K562 (cell line): ENCODE measurements around the gene FRMD4B. TPM values are rescaled to one million over a fixed set of nuclear protein-coding genes. Genes with fewer than 3 reads are reported as not detected.

Experiments
- ATAC-seq: fragments of 200-7000 bp; cut with Tn5 transposase; 3 replicates; pipeline ENCODE4 v1.9.1; 2020; ENCODE audit warnings: moderate library complexity
- BruUV-seq: library from RNA; stranded (reverse); fragments of 400-500 nt; replicated peaks from 2 replicates; lab custom pipeline; 2021; lab: Mats Ljungman, UMichigan
- CTCF ChIA-PET: fragments of 300-600 bp; formaldehyde crosslinking; extraction: SDS; loops from one replicate; lab custom pipeline; 2021; ENCODE audit warnings: low intra/inter-chr PET ratio; lab: Yijun Ruan, JAX
- POLR2A ChIA-PET: fragments of 300-600, 350-650 bp; sonication (Branson Sonifier 250); formaldehyde crosslinking; extraction: SDS; loops from one replicate; lab custom pipeline; 2021; ENCODE audit warnings: antibody characterized with exemption, inconsistent platforms; lab: Yijun Ruan, JAX
- DNase-seq, 4 experiments: peaks; one replicate each; pipeline versions ENCODE4 v3.0.0 to v3.0.0-alpha.2; 2011 to 2018; ENCODE audit warnings: low spot score in 3 of 4, mixed read lengths in 3 of 4; ENCODE audit errors: extremely low read depth in 1 of 4
- FAIRE-seq: peaks from 2 replicates; lab custom pipeline; 2011; peaks lifted over from hg19 to GRCh38; lab: Jason Lieb, UNC
- H2AFZ ChIP-seq: 2 replicates; pipeline ENCODE4 v1.6.0; 2011; ENCODE audit warnings: low read depth, low read length, control low read depth, inconsistent platforms
- H3K27ac ChIP-seq: fragments of 200-600 bp; 3 replicates; pipeline ENCODE4 v1.8.0; 2011; ENCODE audit warnings: low read depth, mild to moderate bottlenecking, control low read depth, inconsistent platforms, low read length, moderate library complexity, mixed read lengths; ENCODE audit errors: extremely low read depth
- H3K27me3 ChIP-seq, 2 experiments: fragments of 300-600 bp in 1 of 2; 2 replicates in 1 of 2; 3 replicates in 1 of 2; pipeline versions ENCODE4 v1.6.0 to v1.8.0; 2011; ENCODE audit warnings: inconsistent platforms in 2 of 2, low read length in 2 of 2, mild to moderate bottlenecking in 1 of 2, mixed read lengths in 1 of 2, moderate library complexity in 1 of 2; ENCODE audit not compliant: control insufficient read depth in 2 of 2, insufficient read depth in 2 of 2
- H3K36me3 ChIP-seq: fragments of 300-600 bp; 3 replicates; pipeline ENCODE4 v1.8.0; 2011; ENCODE audit warnings: mild to moderate bottlenecking, low read length, inconsistent platforms; ENCODE audit not compliant: control insufficient read depth, insufficient read depth
- H3K4me1 ChIP-seq, 2 experiments: fragments of 200-600 bp in 1 of 2; replicated peaks in 1 of 2; 2 replicates in 1 of 2; 3 replicates in 1 of 2; pipeline versions ENCODE4 v1.5.1 to v1.8.0; 2011; ENCODE audit warnings: inconsistent platforms in 2 of 2, low read length in 2 of 2, mild to moderate bottlenecking in 1 of 2, mixed read lengths in 1 of 2, moderate library complexity in 1 of 2; ENCODE audit not compliant: control insufficient read depth in 2 of 2, insufficient read depth in 2 of 2
- H3K4me2 ChIP-seq: 2 replicates; pipeline ENCODE4 v1.6.1; 2011; ENCODE audit warnings: low read length, control low read depth, inconsistent platforms, mixed read lengths; ENCODE audit not compliant: insufficient read depth
- H3K4me3 ChIP-seq: fragments of 200-600 bp; sonication (generic), shearing (Covaris generic); 2 replicates; pipeline ENCODE4 v1.5.1; 2016; ENCODE audit warnings: control low read depth, inconsistent platforms
- H3K79me2 ChIP-seq: fragments of 200-600 bp; 3 replicates; pipeline ENCODE4 v1.8.0; 2011; ENCODE audit warnings: low read length, inconsistent platforms; ENCODE audit not compliant: control insufficient read depth, insufficient read depth
- H3K9ac ChIP-seq, 2 experiments: 2 replicates each; pipeline versions ENCODE4 v1.6.0 to v1.6.1; 2011; ENCODE audit warnings: low read depth in 2 of 2, low read length in 2 of 2, control low read depth in 1 of 2, inconsistent platforms in 1 of 2, mild to moderate bottlenecking in 1 of 2, mixed read lengths in 1 of 2; ENCODE audit not compliant: insufficient read depth in 1 of 2
- H3K9me1 ChIP-seq: one replicate; pipeline ENCODE4 v1.6.0; 2011; ENCODE audit warnings: inconsistent platforms, mild to moderate bottlenecking, low read length, moderate library complexity; ENCODE audit not compliant: control insufficient read depth, insufficient read depth
- H3K9me3 ChIP-seq: replicated peaks from 2 replicates; pipeline ENCODE4 v1.5.1; 2011; ENCODE audit warnings: low read depth, low read length, inconsistent platforms; ENCODE audit not compliant: control insufficient read depth, insufficient read depth
- H4K20me1 ChIP-seq: replicated peaks from 2 replicates; pipeline ENCODE4 v1.6.1; 2011; ENCODE audit warnings: low read length, inconsistent platforms, mixed read lengths; ENCODE audit not compliant: control insufficient read depth, insufficient read depth
- FOS ChIP-seq: IDR thresholded peaks from 3 replicates; pipeline ENCODE4 v1.6.1; 2011; ENCODE audit not compliant: insufficient read length; ENCODE audit errors: extremely low read depth
- RAD21 ChIP-seq, 2 experiments: fragments of 250-450 bp in 1 of 2; fragments of 450-650 bp in 1 of 2; sonication (Bioruptor Pico) in 1 of 2; formaldehyde crosslinking in 1 of 2; IDR thresholded peaks in 1 of 2; conservative IDR thresholded peaks in 1 of 2; 2 replicates each; pipeline versions ENCODE4 v1.4.0 to v1.8.0; 2020 to 2022; ENCODE audit warnings: mild to moderate bottlenecking in 2 of 2, moderate library complexity in 1 of 2
- WGBS: fragments of 100-300 bp; shearing (Covaris generic); methylation state at CpG from one replicate; pipeline ENCODE4 v1.1.6; 2016; ENCODE audit warnings: low coverage, mixed read lengths; ENCODE audit not compliant: insufficient coverage; ENCODE audit errors: missing lambda C conversion rate; 5-methylcytosine and 5-hydroxymethylcytosine counted together
- in situ Hi-C: fragments of 300-500 bp; cut with MboI; formaldehyde crosslinking; loops from 4 replicates; pipeline ENCODE4 v1.15.0; 2018; ENCODE audit warnings: inconsistent platforms, mixed read lengths
- intact Hi-C: fragments of 100-400 bp; cut with micrococcal nuclease; formaldehyde crosslinking; loops from 2 replicates; pipeline ENCODE4 v1.14.2; 2022
- polyA plus RNA-seq, 8 experiments: library from polyadenylated mRNA; depleted of rRNA in 4 of 8; stranded (reverse) in 5 of 8; unstranded in 3 of 8; fragments of >200 nt; fragmentation: Nextera tagmentation in 2 of 8; fragmentation: Illumina TruSeq in 1 of 8; extraction: Ambion mirVana in 2 of 8; extraction: Trizol in 1 of 8; gene quantifications; 2 replicates each; pipeline versions ENCODE4 v1.2.1 to v1.2.3, GENCODE V29; 2011 to 2014; ENCODE audit warnings: inconsistent platforms in 1 of 8, missing spikeins in 1 of 8
- total RNA-seq, 7 experiments: library from RNA; depleted of rRNA in 6 of 7; stranded (reverse); fragments of >200 nt in 6 of 7; fragmentation: Illumina TruSeq in 2 of 7; extraction: Trizol in 2 of 7; gene quantifications; 2 replicates each; pipeline versions ENCODE4 v1.2.1 to v1.2.3, GENCODE V29; 2011 to 2021; ENCODE audit warnings: low replicate concordance in 1 of 7
- TF ChIP-seq, protein P1 (sequence below): fragments of 450-650 bp; IDR thresholded peaks from 2 replicates; pipeline ENCODE4 v1.6.1; 2018; ENCODE audit not compliant: partially characterized antibody
- TF ChIP-seq, protein P2 (sequence below): fragments of 200-800 bp; sonication (Bioruptor generic); IDR thresholded peaks from 2 replicates; pipeline ENCODE4 v1.6.1; 2017; ENCODE audit warnings: missing genetic modification characterization, missing compliant biosample characterization

FRMD4B gene
- total and polyA plus RNA-seq, 9 of the 15 experiments (the other 6 are each of a cell fraction or from before 2014, with no cell fraction given) = 0.03 to 0.09 (median 0.04) TPM; not detected in 3

DNA sequence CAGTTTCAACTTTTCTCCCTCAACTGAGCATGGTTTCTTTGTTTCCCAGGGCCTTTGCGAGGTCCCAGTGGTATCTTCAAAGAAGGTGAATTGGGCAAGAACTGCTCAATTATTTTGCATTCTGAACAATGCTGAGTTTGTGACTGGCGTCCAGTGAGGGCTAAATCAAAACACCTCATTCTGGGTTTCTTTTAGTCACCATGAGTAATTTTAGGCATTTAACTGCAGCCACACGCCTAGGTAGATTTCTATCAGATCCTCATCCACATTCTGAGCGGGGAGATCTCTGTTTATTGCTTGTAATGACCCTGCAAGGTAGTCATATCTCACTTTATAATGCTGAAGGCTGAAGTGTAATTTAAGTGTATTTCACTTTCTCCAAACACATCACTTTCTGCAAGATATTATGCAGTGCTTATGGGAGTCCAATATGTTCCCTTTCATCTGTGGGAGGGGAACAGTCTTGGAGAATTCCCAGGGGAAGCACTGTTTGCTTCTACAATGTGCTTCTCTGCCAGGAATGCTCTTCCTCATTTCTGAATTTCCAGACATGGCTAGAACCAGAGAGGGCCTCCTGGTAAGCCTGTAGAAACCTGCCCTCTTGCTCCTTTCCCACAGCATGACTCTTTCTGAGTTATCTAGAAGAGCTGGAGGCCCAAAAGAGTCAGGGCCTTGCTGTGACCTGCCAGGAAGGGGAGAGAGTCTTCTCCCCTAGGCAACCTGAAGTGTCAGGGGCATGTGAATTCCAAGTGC lies 91.7 kb downstream of the FRMD4B start:
- WGBS = 0% methylated on average over 4 of the region's 4 CpGs
- Histone ChIP-seq H4K20me1 (no peaks in the 10 kb centered on the region), H3K4me3 (no peak overlapping the region), H3K27me3 (peaks cover 3 to 7% of the 10 kb centered on the region in 2 experiments; a peak in 2 of 5 replicates), H3K9ac (no peak overlapping the region), H3K36me3 (no peaks in the 10 kb centered on the region), H2AFZ (no peak overlapping the region), H3K4me2 (no peak overlapping the region), H3K9me1 (no peaks in the 10 kb centered on the region), H3K79me2 (no peaks in the 10 kb centered on the region), H3K9me3 (no peaks in the 10 kb centered on the region), H3K4me1 (no peaks in the 10 kb centered on the region), H3K27ac (no peak overlapping the region)
- DNase-seq (no peak), ATAC-seq (no peak), FAIRE-seq (no peak)
- BruUV-seq = no TSS peak
- in situ Hi-C loops = no loop called here
- ChIA-PET CTCF (no interaction called here), POLR2A (interaction anchor here (1.1 kb wide), 1 partner anchor 189 kb away, joined by 4 read pairs; no protein-coding TSS in a partner anchor)
- intact Hi-C loops = no loop called here
- no peak for TF ChIP-seq RAD21 (CRISPR knock-in tag; conservative IDR thresholded peaks at IDR 0.05 in 1 of 2, IDR thresholded peaks at IDR 0.05 in 1 of 2)
- no peak for TF ChIP-seq FOS
- TF ChIP-seq, protein P1, sequence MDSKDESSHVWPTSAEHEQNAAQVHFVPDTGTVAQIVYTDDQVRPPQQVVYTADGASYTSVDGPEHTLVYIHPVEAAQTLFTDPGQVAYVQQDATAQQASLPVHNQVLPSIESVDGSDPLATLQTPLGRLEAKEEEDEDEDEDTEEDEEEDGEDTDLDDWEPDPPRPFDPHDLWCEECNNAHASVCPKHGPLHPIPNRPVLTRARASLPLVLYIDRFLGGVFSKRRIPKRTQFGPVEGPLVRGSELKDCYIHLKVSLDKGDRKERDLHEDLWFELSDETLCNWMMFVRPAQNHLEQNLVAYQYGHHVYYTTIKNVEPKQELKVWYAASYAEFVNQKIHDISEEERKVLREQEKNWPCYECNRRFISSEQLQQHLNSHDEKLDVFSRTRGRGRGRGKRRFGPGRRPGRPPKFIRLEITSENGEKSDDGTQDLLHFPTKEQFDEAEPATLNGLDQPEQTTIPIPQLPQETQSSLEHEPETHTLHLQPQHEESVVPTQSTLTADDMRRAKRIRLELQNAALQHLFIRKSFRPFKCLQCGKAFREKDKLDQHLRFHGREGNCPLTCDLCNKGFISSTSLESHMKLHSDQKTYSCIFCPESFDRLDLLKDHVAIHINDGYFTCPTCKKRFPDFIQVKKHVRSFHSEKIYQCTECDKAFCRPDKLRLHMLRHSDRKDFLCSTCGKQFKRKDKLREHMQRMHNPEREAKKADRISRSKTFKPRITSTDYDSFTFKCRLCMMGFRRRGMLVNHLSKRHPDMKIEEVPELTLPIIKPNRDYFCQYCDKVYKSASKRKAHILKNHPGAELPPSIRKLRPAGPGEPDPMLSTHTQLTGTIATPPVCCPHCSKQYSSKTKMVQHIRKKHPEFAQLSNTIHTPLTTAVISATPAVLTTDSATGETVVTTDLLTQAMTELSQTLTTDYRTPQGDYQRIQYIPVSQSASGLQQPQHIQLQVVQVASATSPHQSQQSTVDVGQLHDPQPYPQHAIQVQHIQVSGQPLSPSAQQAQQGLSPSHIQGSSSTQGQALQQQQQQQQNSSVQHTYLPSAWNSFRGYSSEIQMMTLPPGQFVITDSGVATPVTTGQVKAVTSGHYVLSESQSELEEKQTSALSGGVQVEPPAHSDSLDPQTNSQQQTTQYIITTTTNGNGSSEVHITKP = no peak
- TF ChIP-seq, protein P2, sequence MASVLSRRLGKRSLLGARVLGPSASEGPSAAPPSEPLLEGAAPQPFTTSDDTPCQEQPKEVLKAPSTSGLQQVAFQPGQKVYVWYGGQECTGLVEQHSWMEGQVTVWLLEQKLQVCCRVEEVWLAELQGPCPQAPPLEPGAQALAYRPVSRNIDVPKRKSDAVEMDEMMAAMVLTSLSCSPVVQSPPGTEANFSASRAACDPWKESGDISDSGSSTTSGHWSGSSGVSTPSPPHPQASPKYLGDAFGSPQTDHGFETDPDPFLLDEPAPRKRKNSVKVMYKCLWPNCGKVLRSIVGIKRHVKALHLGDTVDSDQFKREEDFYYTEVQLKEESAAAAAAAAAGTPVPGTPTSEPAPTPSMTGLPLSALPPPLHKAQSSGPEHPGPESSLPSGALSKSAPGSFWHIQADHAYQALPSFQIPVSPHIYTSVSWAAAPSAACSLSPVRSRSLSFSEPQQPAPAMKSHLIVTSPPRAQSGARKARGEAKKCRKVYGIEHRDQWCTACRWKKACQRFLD (CRISPR knock-in tag) = no peak
